ENCODE measurements around the gene TDRD1.

The TDRD1 gene

GRCh38 chr10:114266521-114266920 is 87.4 kb downstream of the TDRD1 start:
- no peak for DNase-seq (ENCODE audit: low read depth)

DNA sequence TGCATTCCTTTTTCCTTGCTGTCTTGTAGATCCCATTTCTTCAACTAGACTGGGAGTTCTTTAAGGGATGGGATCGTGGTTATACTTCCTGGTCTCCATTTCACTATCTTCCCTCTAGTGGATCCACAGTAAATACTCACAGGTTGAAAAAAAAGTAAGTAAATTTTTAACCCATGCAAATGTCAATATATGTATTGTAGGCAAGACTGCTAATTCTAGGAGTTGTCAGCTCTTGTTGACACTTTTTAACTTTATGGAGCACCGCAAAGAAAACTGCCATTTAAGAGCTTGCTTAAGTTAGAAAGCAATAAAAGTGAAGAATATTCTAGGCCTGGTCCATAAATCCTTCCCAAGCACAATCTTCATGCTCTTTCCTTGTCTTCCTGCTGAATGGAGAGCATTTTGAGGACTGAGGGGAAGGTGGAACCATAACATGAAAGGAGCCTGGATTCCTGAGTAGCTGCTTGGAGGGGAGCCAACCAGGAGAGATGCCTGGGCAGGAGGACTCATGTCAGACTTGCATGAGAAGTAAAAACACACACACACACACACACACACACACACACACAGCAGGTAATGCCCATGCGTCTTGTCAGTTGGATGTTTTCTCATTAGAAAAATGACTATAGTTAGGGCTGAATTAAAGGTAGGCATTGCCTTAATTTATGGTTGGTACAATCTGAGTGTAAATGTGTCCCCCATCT is 92.1 kb downstream of the TDRD1 start:
- DNase-seq (ENCODE audit: low read depth), result no peak

- DNase-seq (ENCODE audit: low read depth), result no peak
These were observed 92.6 kb downstream of the TDRD1 start for GRCh38 chr10:114271779-114272167.

- no peak for DNase-seq (ENCODE audit: low read depth)
These were observed 93.5 kb downstream of the TDRD1 start for GRCh38 chr10:114272696-114273095.

- DNase-seq (ENCODE audit: low read depth), result no peak
These were observed 94.8 kb downstream of the TDRD1 start for GRCh38 chr10:114273910-114274309.

DNA sequence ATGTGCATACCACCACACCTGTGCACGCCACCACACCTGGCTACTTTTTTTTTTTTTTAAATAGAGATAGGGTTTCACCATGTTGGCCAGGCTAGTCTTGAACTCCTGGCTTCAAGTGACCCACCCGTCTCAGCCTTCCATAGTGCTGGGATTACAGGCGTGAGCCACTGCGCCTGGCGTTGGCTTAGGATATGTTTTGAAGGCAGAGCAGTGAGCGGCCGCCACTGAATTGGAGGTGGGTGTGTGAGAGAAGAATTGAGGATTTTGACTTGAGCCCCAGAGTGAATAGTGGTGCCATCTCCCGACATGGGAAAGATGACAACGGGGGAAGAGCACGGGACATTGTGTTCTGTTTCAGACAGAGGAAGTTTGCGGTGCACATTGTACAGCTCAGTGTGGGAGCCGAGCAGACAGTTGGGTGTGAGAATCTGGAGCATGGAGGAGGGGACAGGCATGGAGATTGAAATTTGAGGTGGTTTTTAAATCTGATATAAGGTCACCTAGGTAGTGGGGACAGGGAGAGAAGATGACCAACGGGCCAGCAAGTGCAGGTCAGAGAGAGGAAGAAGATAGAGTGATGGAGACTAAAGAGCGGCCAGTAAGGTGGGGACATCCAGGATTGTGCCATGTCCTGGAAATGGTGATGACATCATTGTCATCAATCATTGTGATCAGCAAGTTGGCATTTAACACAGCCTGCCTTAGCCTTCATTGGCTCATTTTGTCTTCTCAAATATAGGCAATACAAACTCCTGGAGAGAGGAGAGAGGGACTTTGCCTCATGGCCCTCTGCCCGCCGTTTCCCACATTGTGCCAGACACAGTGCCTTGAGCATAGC is 95.7 kb downstream of the TDRD1 start:
- DNase-seq (ENCODE audit: low read depth), result no peak

GRCh38 chr10:114276066-114276465 is 96.9 kb downstream of the TDRD1 start:
- DNase-seq (ENCODE audit: low read depth), result no peak

DNA sequence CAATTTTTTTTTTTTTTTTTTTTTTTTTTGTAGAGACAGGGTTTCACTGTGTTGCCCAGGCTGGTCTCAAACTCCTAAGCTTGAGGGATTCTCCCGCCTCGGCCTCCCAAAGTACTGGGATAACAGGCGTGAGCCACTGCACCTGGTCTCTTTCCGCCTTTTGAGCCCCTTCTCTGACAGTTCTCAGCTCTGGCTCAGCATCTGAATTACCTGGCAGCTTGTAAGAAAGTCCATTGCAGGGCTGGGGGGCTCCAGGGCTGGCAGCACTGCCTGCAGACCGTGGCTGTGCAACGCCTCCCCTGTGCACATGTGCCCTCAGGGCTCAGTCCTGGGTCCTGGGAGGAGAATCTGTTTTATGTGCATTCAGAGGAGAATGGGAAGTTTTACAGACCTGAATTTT is 97.5 kb downstream of the TDRD1 start:
- no peak for DNase-seq (ENCODE audit: low read depth)

- DNase-seq (ENCODE audit: low read depth), result no peak
These were observed 99.2 kb downstream of the TDRD1 start for GRCh38 chr10:114278140-114278883.

DNA sequence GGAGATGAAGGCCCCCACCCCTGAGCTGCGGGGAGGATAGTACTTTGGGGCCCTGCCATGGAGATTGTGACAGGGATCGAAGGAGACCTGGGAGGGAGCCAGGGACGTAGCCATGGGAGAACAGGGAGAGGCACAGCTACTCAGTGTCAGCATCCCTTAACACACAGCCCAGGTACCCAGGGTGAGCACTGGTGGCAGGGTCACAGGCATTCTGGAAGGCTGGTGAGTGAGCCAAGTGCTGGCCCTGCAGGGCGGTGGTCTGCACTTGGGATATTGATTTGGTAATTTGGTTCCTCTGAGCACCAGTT is 99.7 kb downstream of the TDRD1 start:
- no peak for DNase-seq (ENCODE audit: low read depth)

DNA sequence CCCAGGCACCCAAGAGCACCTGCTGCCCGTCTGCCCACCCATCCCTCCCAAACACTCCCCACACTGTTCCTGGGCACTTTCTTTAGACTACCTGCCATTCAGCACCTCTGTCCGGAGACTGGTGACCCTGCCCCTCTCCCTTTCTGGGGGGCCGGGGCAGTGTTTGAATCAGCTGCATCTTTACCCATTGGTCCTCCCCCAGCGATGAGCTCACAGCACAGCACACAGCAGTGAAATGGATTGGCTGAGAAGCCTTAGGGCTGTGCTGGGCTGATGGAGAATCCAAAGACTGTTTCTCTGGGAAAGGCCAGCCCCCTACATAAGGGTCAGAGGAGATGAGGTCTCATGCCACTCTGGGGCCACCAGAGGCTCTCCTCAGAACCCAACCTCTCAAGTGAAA is 100.1 kb downstream of the TDRD1 start:
- DNase-seq (ENCODE audit: low read depth), result no peak

DNA sequence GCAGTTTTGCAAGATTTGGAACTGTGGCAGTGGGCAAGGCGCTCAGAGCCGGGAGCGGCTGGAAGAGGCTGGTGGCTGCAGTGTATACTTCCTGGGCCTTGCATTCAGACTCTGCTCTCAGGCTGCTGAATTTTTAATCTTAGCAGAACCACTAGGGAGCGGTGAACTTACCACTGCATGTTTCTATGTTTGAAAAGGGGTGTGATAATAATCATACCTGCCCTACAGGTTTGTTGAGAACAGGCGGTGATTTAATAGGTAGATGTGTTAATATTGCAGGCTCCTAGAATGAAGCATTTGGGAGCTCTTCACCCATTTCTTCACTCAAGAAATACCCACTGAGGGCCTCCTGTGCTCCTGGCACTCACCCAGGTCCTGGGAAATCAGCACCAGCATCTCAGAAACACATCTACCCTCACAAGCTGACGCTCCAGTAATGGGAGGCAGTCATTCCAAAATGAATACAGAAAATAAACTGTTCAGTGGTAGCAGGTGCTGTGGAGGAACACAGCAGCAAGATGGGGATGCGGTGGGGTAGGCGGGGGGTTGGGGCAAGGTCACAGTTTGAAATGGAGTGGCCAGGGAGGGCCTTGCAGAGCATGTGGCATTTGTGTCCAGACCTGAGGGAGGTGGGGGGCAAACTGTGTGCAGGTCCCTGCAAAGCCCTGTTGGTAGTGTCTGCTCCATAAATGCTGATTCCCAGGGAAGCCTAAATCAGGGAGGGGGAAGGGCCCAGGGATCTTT is 100.9 kb downstream of the TDRD1 start:
- no peak for DNase-seq (ENCODE audit: low read depth)

DNA sequence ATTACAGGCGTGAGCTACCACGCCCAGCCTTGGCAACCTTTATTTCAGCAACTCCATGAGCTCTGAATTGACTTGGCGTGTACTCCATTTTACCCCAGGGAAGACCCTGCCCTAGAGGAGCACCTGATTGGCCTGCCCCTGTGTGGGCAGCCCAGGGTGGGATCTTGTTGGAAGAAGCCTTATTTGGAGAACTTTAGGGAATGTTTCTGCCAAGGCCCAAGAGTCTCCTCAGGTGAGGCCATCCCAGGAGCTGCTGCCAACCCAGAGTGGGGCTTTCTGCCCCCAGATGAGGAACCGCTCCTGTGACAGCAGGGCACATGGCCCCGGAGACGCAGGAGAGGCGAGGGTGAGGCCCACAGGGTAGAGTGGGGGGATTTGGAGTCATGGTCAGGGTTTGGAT is 101.9 kb downstream of the TDRD1 start:
- no peak for DNase-seq (ENCODE audit: low read depth)

GRCh38 chr10:114281461-114281860 is 102.3 kb downstream of the TDRD1 start:
- DNase-seq (ENCODE audit: low read depth), result no peak

Measured in stimulated activated CD8-positive, alpha-beta memory T cell treated with anti-CD3 and anti-CD28 coated beads, Interleukin-12 subunit alpha, Interleukin-12 subunit beta, amount 100 ng/mL, for 1 hour (primary cell).